GM21717 (cell line): ENCODE measurements around the gene TUBB4A.
"Not testable (repeated sequence)": the region's sequence is repeated elsewhere in the genome, so short reads cannot be mapped to it uniquely, and the experiment has no call there.

Experiments used
- ATAC-seq: cut with Tn5 transposase; IDR thresholded peaks from one replicate; pipeline ENCODE4 v1.9.1; 2021; ENCODE audit warnings: mild to moderate bottlenecking, moderate library complexity; ENCODE audit not compliant: unreplicated experiment

TUBB4A gene

GRCh38 chr19:6501740-6502648 lies at the start of gene TUBB4A:
TUBB4A (minus strand) TSS chr19:6502309; CDS start chr19:6502212, 97 bp downstream.
- ATAC-seq = no peak

GRCh38 chr19:6551091-6551490 lies 49.0 kb upstream of the TUBB4A start:
- no peak for ATAC-seq

- not testable (repeated sequence) for ATAC-seq
Measured at GRCh38 chr19:6550679-6551078, 48.6 kb upstream of the TUBB4A start.

- ATAC-seq = no peak
Measured at GRCh38 chr19:6543866-6544347, 41.8 kb upstream of the TUBB4A start.

GRCh38 chr19:6540918-6541689 lies 39.0 kb upstream of the TUBB4A start:
- ATAC-seq = no peak

GRCh38 chr19:6539514-6539913 lies 37.4 kb upstream of the TUBB4A start:
- ATAC-seq = no peak

GRCh38 chr19:6535558-6536137 lies 33.5 kb upstream of the TUBB4A start:
- no peak for ATAC-seq

- ATAC-seq = no peak
Measured at GRCh38 chr19:6534451-6535093, 32.5 kb upstream of the TUBB4A start.

- no peak for ATAC-seq
Measured at GRCh38 chr19:6533746-6534418, 31.8 kb upstream of the TUBB4A start.

- ATAC-seq = no peak
Measured at GRCh38 chr19:6533000-6533328, 30.9 kb upstream of the TUBB4A start.

- no peak for ATAC-seq
Measured at GRCh38 chr19:6532244-6532999, 30.3 kb upstream of the TUBB4A start.

- ATAC-seq = no peak
Measured at GRCh38 chr19:6531956-6532243, 29.8 kb upstream of the TUBB4A start.

- no peak for ATAC-seq
Measured at GRCh38 chr19:6531163-6531955, 29.2 kb upstream of the TUBB4A start.

GRCh38 chr19:6530386-6531162 lies 28.5 kb upstream of the TUBB4A start, which contains the start of gene TNFSF9:
TNFSF9 (plus strand) TSS chr19:6531026; CDS start chr19:6531037, 11 bp downstream.
- ATAC-seq = no peak

GRCh38 chr19:6529937-6530385 lies 27.9 kb upstream of the TUBB4A start:
- ATAC-seq = no peak

- ATAC-seq = no peak
Measured at GRCh38 chr19:6529351-6529750, 27.2 kb upstream of the TUBB4A start.

- no peak for ATAC-seq
Measured at GRCh38 chr19:6528544-6529121, 26.5 kb upstream of the TUBB4A start.
